NCI-H524 treated with DMSO at 0.1 percent for 48 hours (cell line): ENCODE measurements around the gene XKR8.

Experiments used
- DNase-seq: peaks from one replicate; lab custom pipeline; 2025; lab: John Stamatoyannopoulos, UW

Gene XKR8

GRCh38 chr1:27956761-27957160 lies 3.0 kb upstream of the XKR8 start:
- DNase-seq = no peak

GRCh38 chr1:27957655-27958054 lies 2.1 kb upstream of the XKR8 start:
- no peak for DNase-seq

- DNase-seq = no peak
Measured at GRCh38 chr1:27958513-27958912, 1.3 kb upstream of the XKR8 start.

- no peak for DNase-seq
Measured at GRCh38 chr1:27960762-27961645, 1.2 kb downstream of the XKR8 start.

- no peak for DNase-seq
Measured at GRCh38 chr1:27961646-27962221, 2.0 kb downstream of the XKR8 start.

- no peak for DNase-seq
Measured at GRCh38 chr1:27963393-27963792, 3.6 kb downstream of the XKR8 start.

- no peak for DNase-seq
Measured at GRCh38 chr1:27966402-27967105, 6.8 kb downstream of the XKR8 start.

- no peak for DNase-seq
Measured at GRCh38 chr1:27967106-27967883, 7.5 kb downstream of the XKR8 start.

- no peak for DNase-seq
Measured at GRCh38 chr1:27967884-27968466, 8.2 kb downstream of the XKR8 start.

GRCh38 chr1:27968692-27969091 lies 8.9 kb downstream of the XKR8 start:
- no peak for DNase-seq

- no peak for DNase-seq
Measured at GRCh38 chr1:27970401-27970800, 10.6 kb downstream of the XKR8 start.

- no peak for DNase-seq
Measured at GRCh38 chr1:27971674-27972073, 11.9 kb downstream of the XKR8 start.

GRCh38 chr1:27972141-27972540 lies 12.4 kb downstream of the XKR8 start:
- no peak for DNase-seq

GRCh38 chr1:27973771-27974416 lies 14.1 kb downstream of the XKR8 start:
- no peak for DNase-seq

GRCh38 chr1:27974417-27974781 lies 14.6 kb downstream of the XKR8 start:
- DNase-seq = no peak

GRCh38 chr1:27979151-27979858 lies 19.5 kb downstream of the XKR8 start:
- DNase-seq = no peak

GRCh38 chr1:27979859-27980201 lies 20.1 kb downstream of the XKR8 start:
- no peak for DNase-seq

GRCh38 chr1:27980216-27980845 lies 20.6 kb downstream of the XKR8 start:
- DNase-seq = no peak

- no peak for DNase-seq
Measured at GRCh38 chr1:27981145-27981544, 21.4 kb downstream of the XKR8 start.

GRCh38 chr1:27990920-27991537 lies 31.3 kb downstream of the XKR8 start:
- no peak for DNase-seq
